ENCODE measurements around the gene CELA1. TPM values are rescaled to one million over a fixed set of nuclear protein-coding genes. Genes with fewer than 3 reads are reported as not detected.

The CELA1 gene
- not detected in 2 replicates for total RNA-seq

DNA sequence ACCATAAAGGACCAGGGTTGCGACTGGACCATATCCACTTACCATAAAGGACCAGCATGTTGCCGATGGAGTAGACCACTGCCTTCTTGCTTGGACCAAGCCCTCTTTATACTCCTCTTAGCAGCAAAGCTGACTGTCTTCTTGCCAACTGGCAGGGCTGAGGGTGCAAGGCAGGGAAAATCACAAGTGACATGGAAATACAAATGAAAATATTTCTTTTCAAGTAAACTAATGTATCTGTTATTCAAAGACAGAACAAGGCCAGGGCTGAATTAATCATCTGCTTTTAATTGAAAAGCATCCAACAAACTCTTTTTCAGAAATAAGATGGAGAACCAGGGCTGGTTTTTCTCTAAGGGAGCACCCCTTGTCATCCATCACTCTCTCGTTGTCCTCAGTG lies at the start of gene CELA1:
Gene CELA1 (minus strand): TSS at position 99 of the 400 bp plus-strand sequence. CDS start 41 bp downstream, at position 58.

DNA sequence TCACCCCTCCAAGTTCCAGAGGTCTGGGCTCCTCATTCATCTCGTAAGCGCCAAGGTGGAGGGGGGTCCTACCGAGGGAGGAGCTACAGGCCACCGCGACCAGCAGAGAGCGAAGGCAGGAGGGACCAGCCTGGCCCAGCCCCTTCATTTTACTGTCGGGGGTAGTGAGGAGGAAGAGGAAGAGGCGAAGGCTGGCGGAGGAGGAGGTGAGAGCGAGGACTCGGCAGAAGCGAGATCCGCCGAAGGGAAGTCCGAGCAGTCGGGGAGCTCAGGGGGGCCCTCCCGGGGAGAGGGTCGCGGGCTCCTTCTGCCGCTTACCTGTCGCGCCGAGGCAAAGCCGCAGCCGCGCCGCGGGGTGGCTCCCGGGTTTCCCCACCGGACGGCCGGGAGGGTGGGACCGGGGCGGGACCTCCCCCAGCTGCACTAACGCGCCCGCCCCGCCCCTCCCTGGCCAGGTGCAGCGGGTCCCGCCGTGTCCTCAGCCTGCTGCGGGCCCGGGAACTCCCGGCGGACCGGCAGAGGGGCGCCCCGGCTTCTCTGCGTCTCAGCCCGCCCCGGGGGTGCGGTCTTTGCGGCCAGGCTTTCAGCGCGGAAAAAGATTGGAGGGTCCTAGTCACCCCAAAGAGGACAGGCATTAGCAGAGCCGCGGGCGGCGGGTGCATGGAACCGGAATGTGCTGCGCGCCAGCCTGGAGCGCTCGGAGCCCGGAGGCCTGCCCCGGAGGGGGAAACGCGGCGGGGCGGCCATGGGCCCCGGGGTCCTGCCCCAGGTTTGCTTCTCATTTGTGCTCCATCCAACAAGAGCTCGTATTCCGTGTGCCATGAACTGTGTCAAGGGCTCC lies 45.0 kb upstream of the CELA1 start, which contains the start of gene GALNT6:
Gene GALNT6 (minus strand): TSS at position 124 of the 841 bp plus-strand sequence. CDS start 11,625 bp downstream, outside the sequence.

DNA sequence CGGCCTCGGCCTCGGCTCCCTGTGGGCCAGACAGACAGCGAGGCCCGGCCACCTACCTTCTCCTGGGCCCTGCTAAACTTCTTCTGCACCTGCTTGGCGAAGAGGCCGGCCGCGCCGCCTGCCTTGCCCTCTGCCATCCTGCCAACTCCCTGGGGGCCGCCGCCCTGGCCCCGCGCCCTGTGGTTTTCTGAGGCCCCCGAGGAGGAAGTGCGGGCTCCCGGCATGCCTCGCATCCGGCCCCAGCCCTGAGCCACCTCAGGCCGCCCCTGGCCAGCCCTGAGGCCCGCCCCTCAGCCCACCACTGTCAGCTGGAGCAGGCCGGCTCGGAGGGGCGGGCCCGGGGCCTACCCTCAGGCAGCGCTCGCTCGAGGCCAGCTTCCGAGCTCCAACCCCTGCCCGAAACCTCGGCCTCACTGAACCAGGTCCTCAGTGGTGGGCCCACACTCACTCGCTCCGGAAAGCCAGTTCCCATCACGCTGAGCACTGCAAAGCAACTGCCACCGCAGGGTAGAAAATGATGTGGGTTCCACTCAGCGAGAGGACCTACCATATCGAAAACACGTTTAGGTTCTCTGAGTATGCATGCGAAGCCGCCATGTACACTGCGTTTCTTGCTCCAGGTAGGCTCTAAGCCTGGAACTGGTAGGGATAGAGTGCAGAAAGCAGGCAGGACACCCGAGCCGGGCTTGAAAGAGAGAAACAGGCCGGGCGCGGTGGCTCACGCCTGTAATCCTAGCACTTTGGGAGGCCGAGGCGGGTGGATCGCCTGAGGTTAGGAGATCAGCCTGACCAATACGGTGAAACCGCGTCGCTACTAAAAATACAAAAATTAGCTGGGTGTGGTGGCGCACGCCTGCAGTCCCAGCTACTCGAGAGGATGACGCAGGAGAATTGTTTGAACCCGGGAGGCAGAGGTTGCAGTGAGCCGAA lies 22.2 kb downstream of the CELA1 start, which contains the start of gene BIN2:
Gene BIN2 (minus strand): TSS at position 209 of the 930 bp plus-strand sequence. CDS start 72 bp downstream, at position 137.

Other genes with a start within 250 kb of the CELA1 start
- gene TFCP2, start 173.5 kb downstream of the CELA1 start, total RNA-seq = 11.5 and 11.6 TPM in 2 replicates
- gene POU6F1, start 128.6 kb downstream of the CELA1 start, total RNA-seq = 7.9 and 9.9 TPM in 2 replicates
- gene DAZAP2, start 107.9 kb downstream of the CELA1 start, total RNA-seq = 169 and 224 TPM in 2 replicates
- gene SMAGP, start 76.3 kb downstream of the CELA1 start, total RNA-seq = 7.4 and 9.3 TPM in 2 replicates
- not detected in 2 replicates for gene BIN2, start 22.5 kb downstream of the CELA1 start, total RNA-seq
- gene GALNT6, start 44.7 kb upstream of the CELA1 start, total RNA-seq = 6.1 and 10.2 TPM in 2 replicates
- 4.1 and 6.3 TPM in 2 replicates for gene SLC4A8, start 78.2 kb upstream of the CELA1 start, total RNA-seq
- gene SCN8A, start 244.6 kb upstream of the CELA1 start, total RNA-seq = 41.7 and 42.1 TPM in 2 replicates

Measured in articular chondrocyte of knee joint (primary cell).